ENCODE results near the gene MUCL3. TPM values are rescaled to one million over a fixed set of nuclear protein-coding genes. Genes with fewer than 3 reads are reported as not detected.

The MUCL3 gene
- polyA plus RNA-seq, 1 of the 3 experiments (the other 2 are of a cell fraction) = not detected

DNA sequence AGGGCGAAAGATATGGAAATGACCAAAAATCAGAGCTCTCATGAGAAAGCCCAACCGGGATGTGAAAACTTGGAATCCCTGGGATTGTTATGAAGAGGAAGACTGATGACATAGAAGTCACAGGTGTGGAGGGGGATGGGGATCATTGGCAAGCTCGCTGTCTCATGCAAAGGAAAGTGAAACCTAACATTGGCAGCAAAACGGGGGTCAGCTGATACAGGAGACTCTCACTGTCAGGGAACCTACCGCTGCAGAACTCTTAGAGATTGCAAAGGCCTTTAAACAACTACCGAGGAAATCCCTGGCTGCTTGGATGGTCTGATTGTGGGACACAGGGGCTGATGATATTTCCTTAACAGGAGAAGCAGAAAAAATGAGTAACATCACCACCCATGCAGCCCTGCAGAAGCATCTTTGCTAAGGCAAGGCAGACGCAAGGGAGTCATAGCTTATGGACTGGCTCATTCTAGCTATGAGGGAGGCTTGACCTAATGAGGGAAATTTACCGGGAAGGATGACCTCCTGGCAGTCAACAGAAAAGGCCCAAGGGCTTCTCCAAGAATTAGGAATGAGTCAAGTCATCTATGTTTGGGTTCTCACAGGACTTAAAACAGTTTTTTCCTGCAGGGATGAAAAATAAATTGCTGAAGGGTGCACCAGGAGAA, 49.8 kb downstream of the MUCL3 start:
- H3K27ac ChIP-seq (ENCODE audit: low read depth in 2 of 2, low read length in 1 of 2) = no peak overlapping the region
- H3F3A ChIP-seq (replicated peaks; ENCODE audit: insufficient read depth) = no peaks in the 10 kb centered on the region
- no peak overlapping the region for H3K9ac ChIP-seq
- ChIA-PET POLR2A (no interaction called here), CTCF (interaction anchor here (0.6 kb wide), 1 partner anchor 491 kb away, joined by 3 read pairs; no protein-coding TSS in a partner anchor)
- H3K9me3 ChIP-seq = no peaks in the 10 kb centered on the region
- no peaks in the 10 kb centered on the region for H3K79me2 ChIP-seq (ENCODE audit: insufficient read depth)
- H3K9me2 ChIP-seq = no peaks in the 10 kb centered on the region
- no peak for DNase-seq
- H3K36me3 ChIP-seq (replicated peaks in 1 of 2; ENCODE audit: control insufficient read depth in 1 of 2, insufficient read depth in 2 of 2, low read length in 1 of 2) = no peaks in the 10 kb centered on the region
- H3K4me2 ChIP-seq = 0 out of 2 replicates have a peak overlapping the region, but pooled peaks have one; percentile 17
- H3K27me3 ChIP-seq (ENCODE audit: insufficient read depth) = no peaks in the 10 kb centered on the region
- no peaks in the 10 kb centered on the region for H3K4me1 ChIP-seq (ENCODE audit: control insufficient read depth in 1 of 2, insufficient read depth in 2 of 2, low read depth in 1 of 2, low read length in 1 of 2)
- no peaks in the 10 kb centered on the region for H4K20me1 ChIP-seq (ENCODE audit: insufficient read depth)
- 32% methylated on average over 8 of the region's 8 CpGs for WGBS (ENCODE audit: low lambda C conversion rate)
- H3K4me3 ChIP-seq (ENCODE audit: low read depth in 2 of 2, low read length in 1 of 2) = no peak overlapping the region
- peak overlapping the region; percentile 24; the same call in 1 of the 2 replicates for H2AFZ ChIP-seq (ENCODE audit: low read depth)
- no peak for TF ChIP-seq RAD21 (IDR thresholded peaks at IDR 0.05; ENCODE audit: low read length)

DNA sequence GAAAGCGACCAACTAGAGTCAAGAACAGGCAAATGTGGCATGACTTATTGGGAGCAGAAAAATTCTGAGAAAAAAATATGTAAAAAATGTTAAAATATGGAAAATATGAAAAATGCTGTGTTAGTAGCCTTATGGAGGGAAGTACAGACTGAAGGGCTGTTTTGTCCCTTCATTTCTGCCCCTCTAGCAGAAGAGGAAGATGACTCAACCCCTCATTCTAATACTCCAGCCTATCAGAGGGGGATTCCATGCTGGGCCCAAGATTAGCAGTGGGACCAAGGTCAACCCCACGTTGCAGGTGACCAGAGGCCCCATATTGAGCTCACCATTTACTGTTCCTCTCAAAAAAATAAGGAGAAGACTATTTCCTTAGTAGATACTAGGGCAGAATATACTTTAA, 51.1 kb downstream of the MUCL3 start:
- no peak for TF ChIP-seq FOXM1 (IDR thresholded peaks at IDR 0.05; ENCODE audit: low read depth)
- TF ChIP-seq, protein P1, sequence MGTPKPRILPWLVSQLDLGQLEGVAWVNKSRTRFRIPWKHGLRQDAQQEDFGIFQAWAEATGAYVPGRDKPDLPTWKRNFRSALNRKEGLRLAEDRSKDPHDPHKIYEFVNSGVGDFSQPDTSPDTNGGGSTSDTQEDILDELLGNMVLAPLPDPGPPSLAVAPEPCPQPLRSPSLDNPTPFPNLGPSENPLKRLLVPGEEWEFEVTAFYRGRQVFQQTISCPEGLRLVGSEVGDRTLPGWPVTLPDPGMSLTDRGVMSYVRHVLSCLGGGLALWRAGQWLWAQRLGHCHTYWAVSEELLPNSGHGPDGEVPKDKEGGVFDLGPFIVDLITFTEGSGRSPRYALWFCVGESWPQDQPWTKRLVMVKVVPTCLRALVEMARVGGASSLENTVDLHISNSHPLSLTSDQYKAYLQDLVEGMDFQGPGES (IDR thresholded peaks at IDR 0.05; ENCODE audit: low read depth, low read length) = no peak
- TF ChIP-seq YY1 (IDR thresholded peaks at IDR 0.05; ENCODE audit: low read depth) = no peak
- TF ChIP-seq TAF1 (IDR thresholded peaks at IDR 0.05; ENCODE audit: borderline replicate concordance, low read depth, low read length) = no peak
- TF ChIP-seq, protein P2, sequence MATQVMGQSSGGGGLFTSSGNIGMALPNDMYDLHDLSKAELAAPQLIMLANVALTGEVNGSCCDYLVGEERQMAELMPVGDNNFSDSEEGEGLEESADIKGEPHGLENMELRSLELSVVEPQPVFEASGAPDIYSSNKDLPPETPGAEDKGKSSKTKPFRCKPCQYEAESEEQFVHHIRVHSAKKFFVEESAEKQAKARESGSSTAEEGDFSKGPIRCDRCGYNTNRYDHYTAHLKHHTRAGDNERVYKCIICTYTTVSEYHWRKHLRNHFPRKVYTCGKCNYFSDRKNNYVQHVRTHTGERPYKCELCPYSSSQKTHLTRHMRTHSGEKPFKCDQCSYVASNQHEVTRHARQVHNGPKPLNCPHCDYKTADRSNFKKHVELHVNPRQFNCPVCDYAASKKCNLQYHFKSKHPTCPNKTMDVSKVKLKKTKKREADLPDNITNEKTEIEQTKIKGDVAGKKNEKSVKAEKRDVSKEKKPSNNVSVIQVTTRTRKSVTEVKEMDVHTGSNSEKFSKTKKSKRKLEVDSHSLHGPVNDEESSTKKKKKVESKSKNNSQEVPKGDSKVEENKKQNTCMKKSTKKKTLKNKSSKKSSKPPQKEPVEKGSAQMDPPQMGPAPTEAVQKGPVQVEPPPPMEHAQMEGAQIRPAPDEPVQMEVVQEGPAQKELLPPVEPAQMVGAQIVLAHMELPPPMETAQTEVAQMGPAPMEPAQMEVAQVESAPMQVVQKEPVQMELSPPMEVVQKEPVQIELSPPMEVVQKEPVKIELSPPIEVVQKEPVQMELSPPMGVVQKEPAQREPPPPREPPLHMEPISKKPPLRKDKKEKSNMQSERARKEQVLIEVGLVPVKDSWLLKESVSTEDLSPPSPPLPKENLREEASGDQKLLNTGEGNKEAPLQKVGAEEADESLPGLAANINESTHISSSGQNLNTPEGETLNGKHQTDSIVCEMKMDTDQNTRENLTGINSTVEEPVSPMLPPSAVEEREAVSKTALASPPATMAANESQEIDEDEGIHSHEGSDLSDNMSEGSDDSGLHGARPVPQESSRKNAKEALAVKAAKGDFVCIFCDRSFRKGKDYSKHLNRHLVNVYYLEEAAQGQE (IDR thresholded peaks at IDR 0.05; ENCODE audit: low read depth, low read length) = no peak
- no peak for TF ChIP-seq RXRA (IDR thresholded peaks at IDR 0.05; ENCODE audit: borderline replicate concordance, low read depth)
- no peak for TF ChIP-seq NFIC (IDR thresholded peaks at IDR 0.05; ENCODE audit: borderline replicate concordance)
- TF ChIP-seq GATA2 (CRISPR knock-in tag; IDR thresholded peaks at IDR 0.05) = no peak
- no peak for TF ChIP-seq POLR2AphosphoS5 (IDR thresholded peaks at IDR 0.05; ENCODE audit: low read depth, low read length)
- TF ChIP-seq RCOR1 (IDR thresholded peaks at IDR 0.05; ENCODE audit: low read length) = no peak
- TF ChIP-seq RFX5 (IDR thresholded peaks at IDR 0.05; ENCODE audit: low read length) = no peak
- TF ChIP-seq FOSL2 (IDR thresholded peaks at IDR 0.05; ENCODE audit: borderline replicate concordance, low read depth) = no peak
- no peak for TF ChIP-seq MAX (IDR thresholded peaks at IDR 0.05; ENCODE audit: low read depth)
- no peak for TF ChIP-seq EP300 (IDR thresholded peaks at IDR 0.05; ENCODE audit: borderline replicate concordance in 1 of 2, low read depth in 1 of 2, low read length in 1 of 2)
- TF ChIP-seq JUND (IDR thresholded peaks at IDR 0.05) = no peak
- no peak for TF ChIP-seq SMC3 (IDR thresholded peaks at IDR 0.05; ENCODE audit: low read depth, low read length)
- H3K27ac ChIP-seq (ENCODE audit: low read depth in 2 of 2, low read length in 1 of 2) = no peak overlapping the region
- no peaks in the 10 kb centered on the region for H3K4me1 ChIP-seq (ENCODE audit: control insufficient read depth in 1 of 2, insufficient read depth in 2 of 2, low read depth in 1 of 2, low read length in 1 of 2)
- no peak for DNase-seq
- no peak overlapping the region for H3K4me3 ChIP-seq (ENCODE audit: low read depth in 2 of 2, low read length in 1 of 2)
- POLR2A ChIA-PET = no interaction called here
- H3K4me2 ChIP-seq = no peak overlapping the region
- no peak overlapping the region for H3K9ac ChIP-seq
- H3K36me3 ChIP-seq (replicated peaks in 1 of 2; ENCODE audit: control insufficient read depth in 1 of 2, insufficient read depth in 2 of 2, low read length in 1 of 2) = no peaks in the 10 kb centered on the region
- no peaks in the 10 kb centered on the region for H4K20me1 ChIP-seq (ENCODE audit: insufficient read depth)
- no peaks in the 10 kb centered on the region for H3K9me3 ChIP-seq
- no peaks in the 10 kb centered on the region for H3K27me3 ChIP-seq (ENCODE audit: insufficient read depth)
- WGBS (ENCODE audit: low lambda C conversion rate) = 52% methylated on average over 2 of the region's 2 CpGs
- no peaks in the 10 kb centered on the region for H3F3A ChIP-seq (replicated peaks; ENCODE audit: insufficient read depth)
- H3K9me2 ChIP-seq = no peaks in the 10 kb centered on the region
- H2AFZ ChIP-seq (ENCODE audit: low read depth) = no peak overlapping the region
- H3K79me2 ChIP-seq (ENCODE audit: insufficient read depth) = no peaks in the 10 kb centered on the region
- CTCF ChIA-PET = interaction anchor here (0.6 kb wide), 1 partner anchor 21 kb away, joined by 3 read pairs; no protein-coding TSS in a partner anchor
